Mesothelial cell of epicardium (in vitro differentiated cells): Measurements from ENCODE around the gene LCE2C. TPM values are rescaled to one million over a fixed set of nuclear protein-coding genes. Genes with fewer than 3 reads are reported as not detected.

ENCODE experiments used
- DNase-seq, 2 experiments: peaks; one replicate each; pipeline ENCODE4 v3.0.0; 2021; ENCODE audit warnings: low spot score in 2 of 2; ENCODE audit not compliant: unreplicated experiment in 2 of 2
- H3K27ac Mint-ChIP-seq: 2 replicates; pipeline ENCODE4 v1.8.0; 2021; ENCODE audit warnings: mixed read lengths
- H3K27me3 Mint-ChIP-seq: 2 replicates; pipeline ENCODE4 v1.8.0; 2021; ENCODE audit warnings: low read depth, mixed read lengths
- H3K36me3 Mint-ChIP-seq: 2 replicates; pipeline ENCODE4 v1.8.0; 2021; ENCODE audit warnings: mixed read lengths
- H3K4me1 Mint-ChIP-seq: 2 replicates; pipeline ENCODE4 v1.8.0; 2021; ENCODE audit warnings: mixed read lengths
- H3K4me3 Mint-ChIP-seq: 2 replicates; pipeline ENCODE4 v1.8.0; 2021; ENCODE audit warnings: mild to moderate bottlenecking, moderate library complexity, mixed read lengths
- H3K9me3 Mint-ChIP-seq: 2 replicates; pipeline ENCODE4 v1.8.0; 2021; ENCODE audit warnings: mixed read lengths
- total RNA-seq: library from RNA; stranded (reverse); gene quantifications from 3 replicates; pipeline ENCODE4 v1.2.1, GENCODE V29; 2021
- TF ChIP-seq, protein P1 (sequence below): fragments of 200-600 bp; sonication (generic); IDR thresholded peaks from one replicate; pipeline ENCODE4 v1.5.0; 2021; ENCODE audit warnings: antibody characterized with exemption; ENCODE audit not compliant: unreplicated experiment

Gene LCE2C
- total RNA-seq, 1 donor from 2014 or later = not detected

DNA sequence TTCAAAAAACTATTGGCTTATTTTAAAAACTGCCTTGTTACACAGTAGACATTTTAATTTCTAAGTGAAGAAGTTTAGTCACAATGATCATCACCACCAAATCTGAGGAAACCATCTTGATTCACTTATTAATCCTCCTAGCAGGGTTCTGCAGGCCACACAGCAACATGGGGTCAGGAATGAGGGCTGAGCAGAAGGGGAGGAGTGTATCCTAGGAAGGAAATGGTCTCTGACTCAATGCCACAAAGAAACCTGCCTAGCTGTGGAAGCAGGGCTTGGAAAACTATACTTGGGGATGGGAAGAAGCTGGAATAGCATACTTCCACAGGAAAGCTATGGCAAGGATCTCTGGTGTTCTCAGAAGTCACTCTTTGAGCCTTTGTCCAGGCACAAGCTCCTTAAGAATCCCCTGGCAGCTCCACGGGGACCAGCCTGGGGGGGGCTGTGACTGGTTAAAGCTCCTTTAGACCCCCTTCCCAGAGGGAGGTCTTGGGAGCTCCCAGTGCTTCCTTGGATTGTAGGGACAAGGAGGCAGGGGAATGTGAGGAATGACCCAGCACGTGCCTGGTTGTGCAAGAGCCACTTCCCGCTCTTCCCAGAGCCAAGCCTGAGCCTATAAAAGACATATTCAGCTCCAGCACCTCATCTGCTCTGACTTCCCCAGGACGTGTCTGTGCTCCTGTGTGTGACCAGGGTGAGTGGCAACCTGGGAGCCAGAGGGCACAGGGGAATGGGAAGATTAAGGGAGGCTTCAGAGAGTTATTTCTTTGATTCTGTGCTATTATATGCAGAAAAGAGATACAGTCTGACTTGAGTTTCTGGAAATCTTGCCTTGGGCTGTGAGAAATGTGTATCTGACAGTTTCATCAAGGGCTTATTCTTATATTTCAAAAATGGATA, 22.9 kb downstream of the LCE2C start, which contains the start of gene LCE2A:
LCE2A (plus strand) TSS at position 645 of the 900 bp plus-strand sequence. CDS start 557 bp downstream, outside the sequence.
- TF ChIP-seq, protein P1, sequence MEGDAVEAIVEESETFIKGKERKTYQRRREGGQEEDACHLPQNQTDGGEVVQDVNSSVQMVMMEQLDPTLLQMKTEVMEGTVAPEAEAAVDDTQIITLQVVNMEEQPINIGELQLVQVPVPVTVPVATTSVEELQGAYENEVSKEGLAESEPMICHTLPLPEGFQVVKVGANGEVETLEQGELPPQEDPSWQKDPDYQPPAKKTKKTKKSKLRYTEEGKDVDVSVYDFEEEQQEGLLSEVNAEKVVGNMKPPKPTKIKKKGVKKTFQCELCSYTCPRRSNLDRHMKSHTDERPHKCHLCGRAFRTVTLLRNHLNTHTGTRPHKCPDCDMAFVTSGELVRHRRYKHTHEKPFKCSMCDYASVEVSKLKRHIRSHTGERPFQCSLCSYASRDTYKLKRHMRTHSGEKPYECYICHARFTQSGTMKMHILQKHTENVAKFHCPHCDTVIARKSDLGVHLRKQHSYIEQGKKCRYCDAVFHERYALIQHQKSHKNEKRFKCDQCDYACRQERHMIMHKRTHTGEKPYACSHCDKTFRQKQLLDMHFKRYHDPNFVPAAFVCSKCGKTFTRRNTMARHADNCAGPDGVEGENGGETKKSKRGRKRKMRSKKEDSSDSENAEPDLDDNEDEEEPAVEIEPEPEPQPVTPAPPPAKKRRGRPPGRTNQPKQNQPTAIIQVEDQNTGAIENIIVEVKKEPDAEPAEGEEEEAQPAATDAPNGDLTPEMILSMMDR = no peak
- peaks cover 73% of the 10 kb centered on the region for H3K9me3 Mint-ChIP-seq
- H3K36me3 Mint-ChIP-seq = no peaks in the 10 kb centered on the region
- DNase-seq = no peak
- H3K27me3 Mint-ChIP-seq = no peaks in the 10 kb centered on the region
- H3K27ac Mint-ChIP-seq = no peak within 1 kb of the TSS
- no peak within 1 kb of the TSS for H3K4me3 Mint-ChIP-seq
- no peaks in the 10 kb centered on the region for H3K4me1 Mint-ChIP-seq

DNA sequence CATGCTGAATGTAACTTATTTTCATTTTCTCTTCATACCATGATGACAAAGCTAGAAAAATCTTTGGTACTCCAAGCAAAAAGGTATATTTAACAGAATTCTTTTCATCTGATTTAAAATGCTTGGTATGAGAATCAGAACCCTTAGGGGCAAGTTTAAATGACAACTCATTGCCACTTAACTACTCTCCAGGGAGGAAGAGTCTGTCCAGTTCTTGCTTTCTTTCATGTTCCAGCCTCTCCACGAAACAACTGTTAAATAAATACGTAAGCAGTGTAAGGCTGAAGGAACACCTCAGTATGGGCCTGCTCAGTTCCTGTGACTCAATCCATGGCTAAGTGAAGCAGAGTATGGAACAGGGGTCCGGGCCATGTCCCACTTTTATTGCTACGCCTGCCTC, 24.7 kb downstream of the LCE2C start:
- Mint-ChIP-seq H3K4me3 (no peak overlapping the region), H3K36me3 (no peaks in the 10 kb centered on the region)

DNA sequence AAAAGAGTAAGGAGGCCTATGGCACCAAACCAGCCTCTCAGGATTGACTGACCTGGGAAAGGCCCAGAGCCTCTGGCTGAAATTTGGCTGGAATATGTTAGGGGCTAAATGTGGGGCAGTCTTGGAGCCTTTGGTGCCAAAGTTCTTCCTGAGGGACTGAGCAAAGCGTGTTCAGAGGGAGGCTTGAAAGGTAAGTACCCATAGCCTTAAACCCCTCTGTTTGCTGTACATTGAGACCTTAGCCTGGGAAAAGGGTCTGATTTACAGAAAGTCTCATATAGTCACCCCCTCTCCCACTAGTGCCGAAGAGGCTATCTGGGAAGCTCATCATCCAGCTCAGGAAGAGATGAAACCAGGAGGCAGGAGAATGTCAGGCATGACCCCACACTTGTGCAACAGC, 32.8 kb downstream of the LCE2C start, which contains the start of gene LCE4A:
LCE4A (plus strand) TSS at position 301 of the 400 bp plus-strand sequence. CDS start 916 bp downstream, outside the sequence.
- Mint-ChIP-seq H3K36me3 (no peaks in the 10 kb centered on the region), H3K27me3 (no peaks in the 10 kb centered on the region), H3K9me3 (peaks cover 73% of the 10 kb centered on the region), H3K4me1 (no peaks in the 10 kb centered on the region), H3K27ac (no peak within 1 kb of the TSS), H3K4me3 (no peak within 1 kb of the TSS)
- no peak for DNase-seq
- TF ChIP-seq, protein P1 = no peak

More for the DNA sequence above, 24.7 kb downstream of the LCE2C start:
- no peaks in the 10 kb centered on the region for H3K4me1 Mint-ChIP-seq
- peaks cover 76% of the 10 kb centered on the region for H3K9me3 Mint-ChIP-seq
- H3K27me3 Mint-ChIP-seq = no peaks in the 10 kb centered on the region
- TF ChIP-seq, protein P1 = no peak
- no peak for DNase-seq
- H3K27ac Mint-ChIP-seq = no peak overlapping the region

DNA sequence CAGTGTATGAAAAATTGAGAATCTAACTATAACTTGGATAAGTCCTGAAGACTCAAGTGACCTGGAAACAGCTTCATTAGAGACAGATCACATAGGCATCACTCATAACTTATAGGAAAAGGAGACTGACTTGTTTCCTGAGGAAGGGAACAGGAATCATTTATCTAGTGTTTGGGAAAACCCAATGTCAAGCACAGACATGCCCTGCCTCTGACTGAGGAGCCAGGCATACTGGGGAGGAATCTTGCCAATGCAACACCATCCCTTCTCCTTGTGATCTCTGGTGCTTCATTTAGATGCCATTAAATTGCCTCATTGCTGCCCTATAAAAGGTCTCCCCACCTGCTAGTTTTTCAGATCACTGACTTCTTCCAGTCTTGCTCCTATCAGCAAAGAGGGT, 43.2 kb downstream of the LCE2C start:
- TF ChIP-seq, protein P1 = no peak
- no peak overlapping the region for H3K27ac Mint-ChIP-seq
- H3K4me1 Mint-ChIP-seq = no peaks in the 10 kb centered on the region
- H3K9me3 Mint-ChIP-seq = peaks cover 79% of the 10 kb centered on the region
- H3K27me3 Mint-ChIP-seq = no peaks in the 10 kb centered on the region
- no peak for DNase-seq
- no peak overlapping the region for H3K4me3 Mint-ChIP-seq
- H3K36me3 Mint-ChIP-seq = no peaks in the 10 kb centered on the region

DNA sequence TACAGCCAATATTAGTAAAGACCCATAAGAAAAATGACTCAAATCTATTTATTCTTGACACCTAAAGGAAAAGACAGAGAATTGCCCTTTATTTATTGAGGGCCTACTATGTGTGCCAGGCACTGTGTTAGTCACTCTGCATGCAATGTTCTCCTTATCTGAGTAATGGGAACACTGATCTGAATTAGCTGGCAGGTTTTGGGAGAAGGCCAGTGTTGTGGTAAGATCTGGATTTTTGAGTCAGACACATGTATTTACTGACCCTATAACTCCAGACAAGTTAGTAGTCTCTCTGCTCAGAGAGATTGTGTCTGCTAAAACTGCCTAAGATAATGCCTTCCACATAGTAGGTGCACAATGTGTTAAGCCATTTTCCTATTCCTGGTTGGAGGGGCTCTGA, 50.2 kb downstream of the LCE2C start:
- no peaks in the 10 kb centered on the region for H3K4me1 Mint-ChIP-seq
- H3K4me3 Mint-ChIP-seq = no peak overlapping the region
- H3K9me3 Mint-ChIP-seq = peaks cover 70% of the 10 kb centered on the region
- TF ChIP-seq, protein P1 = no peak
- DNase-seq = no peak
- H3K27me3 Mint-ChIP-seq = no peaks in the 10 kb centered on the region
- no peaks in the 10 kb centered on the region for H3K36me3 Mint-ChIP-seq
- H3K27ac Mint-ChIP-seq = no peak overlapping the region

Other genes starting within 250 kb of the LCE2C start
- gene LCE5A, start 164.5 kb upstream of the LCE2C start, total RNA-seq = not detected in 3 replicates
- gene CRCT1, start 160.8 kb upstream of the LCE2C start, total RNA-seq = not detected in 3 replicates
- not detected in 3 replicates for gene LCE3E, start 108.5 kb upstream of the LCE2C start, total RNA-seq
- not detected in 3 replicates for gene LCE3D, start 94.8 kb upstream of the LCE2C start, total RNA-seq
- not detected in 3 replicates for gene LCE3C, start 75.0 kb upstream of the LCE2C start, total RNA-seq
- not detected in 3 replicates for gene LCE3B, start 61.5 kb upstream of the LCE2C start, total RNA-seq
- not detected in 3 replicates for gene LCE3A, start 52.2 kb upstream of the LCE2C start, total RNA-seq
- gene LCE2D, start 11.9 kb upstream of the LCE2C start, total RNA-seq = not detected in 3 replicates
- not detected in 3 replicates for gene LCE2B, start 10.8 kb downstream of the LCE2C start, total RNA-seq
- gene LCE2A, start 23.1 kb downstream of the LCE2C start, total RNA-seq = not detected in 3 replicates
- gene LCE4A, start 32.9 kb downstream of the LCE2C start, total RNA-seq = not detected in 3 replicates
- not detected in 3 replicates for gene KPRP, start 82.7 kb downstream of the LCE2C start, total RNA-seq
- not detected in 3 replicates for gene LCE1F, start 99.9 kb downstream of the LCE2C start, total RNA-seq
- gene LCE1E, start 111.0 kb downstream of the LCE2C start, total RNA-seq = not detected in 3 replicates
- gene LCE1D, start 121.4 kb downstream of the LCE2C start, total RNA-seq = not detected in 3 replicates
- gene LCE1C, start 131.4 kb downstream of the LCE2C start, total RNA-seq = not detected in 3 replicates
- not detected in 3 replicates for gene LCE1B, start 136.7 kb downstream of the LCE2C start, total RNA-seq
- not detected in 3 replicates for gene LCE1A, start 152.2 kb downstream of the LCE2C start, total RNA-seq
- not detected in 3 replicates for gene LCE6A, start 167.6 kb downstream of the LCE2C start, total RNA-seq
- gene LCE7A, start 184.7 kb downstream of the LCE2C start, total RNA-seq = not detected in 3 replicates
- not detected in 3 replicates for gene SMCP, start 203.0 kb downstream of the LCE2C start, total RNA-seq
- gene IVL, start 233.3 kb downstream of the LCE2C start, total RNA-seq = 0.11 to 0.34 TPM (median 0.27 TPM) in 3 replicates